ENCODE data around the gene PIP. TPM values are rescaled to one million over a fixed set of nuclear protein-coding genes. Genes with fewer than 3 reads are reported as not detected.

PIP gene
- total RNA-seq, 1 experiment from 2014 or later: not detected

DNA sequence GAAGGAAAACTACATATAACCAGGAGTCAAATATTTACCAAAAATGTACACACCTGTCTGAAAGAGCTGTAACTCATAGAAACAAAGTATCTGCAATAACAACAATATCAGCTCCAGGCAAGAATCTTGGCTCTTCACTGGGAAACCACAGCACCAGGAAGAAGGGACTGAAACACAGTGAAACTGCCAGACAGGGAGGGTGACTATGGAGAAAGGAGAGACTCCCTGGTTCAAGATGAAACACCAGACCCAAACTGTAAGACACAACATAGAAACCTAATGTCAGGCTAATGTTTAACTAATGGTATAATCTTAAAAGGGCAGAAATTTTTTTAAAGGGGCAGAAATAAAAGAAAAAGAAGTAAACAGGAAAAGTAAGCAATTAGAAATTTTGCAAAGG lies 39.8 kb downstream of the PIP start:
- H2AFZ ChIP-seq (ENCODE audit: low read length): no peak overlapping the region
- Mint-ChIP-seq H3K27me3 (ENCODE audit: low read depth) (0 out of 2 replicates have a peak, but pooled peaks cover 1% of the 10 kb centered on the region), H3K4me3 (no peak overlapping the region), H3K9me3 (peaks cover 12 to 16% of the 10 kb centered on the region in 2 experiments), H3K27ac (no peak overlapping the region), H3K4me1 (peaks cover 4 to 5% of the 10 kb centered on the region in 2 experiments), H3K36me3 (ENCODE audit: insufficient read depth in 1 of 3, low read depth in 3 of 3) (peaks cover under 1 to 5% (median 2%) of the 10 kb centered on the region in 3 experiments; a peak in 3 of 7 replicates)
- no peaks in the 10 kb centered on the region for H3K4me1 ChIP-seq (ENCODE audit: insufficient read depth, low read length)
- no peak overlapping the region for H3K9ac ChIP-seq (ENCODE audit: extremely low read depth, insufficient read length, low read length)
- H3K4ac ChIP-seq (ENCODE audit: low read depth, low read length): no peak overlapping the region
- H3K27ac ChIP-seq (ENCODE audit: insufficient read length, low read depth, low read length): no peak overlapping the region
- no peak overlapping the region for H2BK15ac ChIP-seq (ENCODE audit: low read depth, low read length)
- H4K91ac ChIP-seq (ENCODE audit: insufficient read length, low read depth, low read length): no peak overlapping the region
- H3K79me2 ChIP-seq (ENCODE audit: insufficient read depth, low read length): no peaks in the 10 kb centered on the region
- H3K27me3 ChIP-seq (ENCODE audit: insufficient read depth, low read length): no peaks in the 10 kb centered on the region
- H3K23ac ChIP-seq (ENCODE audit: insufficient read length, low read depth, low read length): no peak overlapping the region
- TF ChIP-seq, protein P1, sequence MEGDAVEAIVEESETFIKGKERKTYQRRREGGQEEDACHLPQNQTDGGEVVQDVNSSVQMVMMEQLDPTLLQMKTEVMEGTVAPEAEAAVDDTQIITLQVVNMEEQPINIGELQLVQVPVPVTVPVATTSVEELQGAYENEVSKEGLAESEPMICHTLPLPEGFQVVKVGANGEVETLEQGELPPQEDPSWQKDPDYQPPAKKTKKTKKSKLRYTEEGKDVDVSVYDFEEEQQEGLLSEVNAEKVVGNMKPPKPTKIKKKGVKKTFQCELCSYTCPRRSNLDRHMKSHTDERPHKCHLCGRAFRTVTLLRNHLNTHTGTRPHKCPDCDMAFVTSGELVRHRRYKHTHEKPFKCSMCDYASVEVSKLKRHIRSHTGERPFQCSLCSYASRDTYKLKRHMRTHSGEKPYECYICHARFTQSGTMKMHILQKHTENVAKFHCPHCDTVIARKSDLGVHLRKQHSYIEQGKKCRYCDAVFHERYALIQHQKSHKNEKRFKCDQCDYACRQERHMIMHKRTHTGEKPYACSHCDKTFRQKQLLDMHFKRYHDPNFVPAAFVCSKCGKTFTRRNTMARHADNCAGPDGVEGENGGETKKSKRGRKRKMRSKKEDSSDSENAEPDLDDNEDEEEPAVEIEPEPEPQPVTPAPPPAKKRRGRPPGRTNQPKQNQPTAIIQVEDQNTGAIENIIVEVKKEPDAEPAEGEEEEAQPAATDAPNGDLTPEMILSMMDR (conservative IDR thresholded peaks at IDR 0.05): no peak
- no peak overlapping the region for H3K18ac ChIP-seq (ENCODE audit: insufficient read length, low read depth, low read length)
- no peaks in the 10 kb centered on the region for H3K9me3 ChIP-seq (ENCODE audit: control insufficient read depth, low read depth, low read length)
- no peaks in the 10 kb centered on the region for H3K23me2 ChIP-seq (ENCODE audit: insufficient read length, low read depth, low read length, poor library complexity, severe bottlenecking)
- no peak overlapping the region for H2BK120ac ChIP-seq (ENCODE audit: low read depth, low read length, poor library complexity, severe bottlenecking)
- H2BK20ac ChIP-seq (ENCODE audit: low read depth, low read length, poor library complexity, severe bottlenecking): no peak overlapping the region
- H3K79me1 ChIP-seq (ENCODE audit: insufficient read depth, low read depth, low read length, poor library complexity, severe bottlenecking): no peaks in the 10 kb centered on the region
- H3K14ac ChIP-seq (ENCODE audit: insufficient read depth, low read length): no peak overlapping the region
- no peak overlapping the region for H2BK5ac ChIP-seq (ENCODE audit: insufficient read length, low read length)
- no peak overlapping the region for H2AK5ac ChIP-seq (ENCODE audit: insufficient read length, low read length)
- no peak overlapping the region for H4K5ac ChIP-seq (ENCODE audit: insufficient read length, low read depth, low read length)
- DNase-seq: no peak
- H4K20me1 ChIP-seq (ENCODE audit: control insufficient read depth, insufficient read depth, insufficient read length): no peaks in the 10 kb centered on the region
- no peak overlapping the region for H3T11ph ChIP-seq (ENCODE audit: low read length)
- H3K4me2 ChIP-seq (ENCODE audit: insufficient read depth, insufficient read length, low read length): no peak overlapping the region
- no peak overlapping the region for H4K8ac ChIP-seq (replicated peaks; ENCODE audit: insufficient read length, low read depth, low read length)
- no peak overlapping the region for H3K56ac ChIP-seq (ENCODE audit: insufficient read length, low read depth, low read length)
- no peak overlapping the region for H2BK12ac ChIP-seq (ENCODE audit: insufficient read length, low read depth, low read length)

Data from H9 (cell line).